SK-N-SH (cell line): Measurements from ENCODE around the gene PRKAR1A.

Source experiments
- CTCF ChIP-seq: fragments of 200-600 bp; sonication (generic); IDR thresholded peaks from 2 replicates; pipeline ENCODE4 v1.6.1; 2017; ENCODE audit warnings: antibody characterized with exemption, mild to moderate bottlenecking, moderate library complexity
- ELF1 ChIP-seq: IDR thresholded peaks from 2 replicates; pipeline ENCODE4 v1.4.0; 2012
- EP300 ChIP-seq, 2 experiments: IDR thresholded peaks; 2 replicates each; pipeline versions ENCODE4 v1.4.0 to v1.6.1; 2012; ENCODE audit warnings: borderline replicate concordance in 1 of 2, low read depth in 1 of 2, low read length in 1 of 2
- FOSL2 ChIP-seq: IDR thresholded peaks from 2 replicates; pipeline ENCODE4 v1.4.0; 2012; ENCODE audit warnings: low read depth, mild to moderate bottlenecking, moderate library complexity, borderline replicate concordance
- GABPA ChIP-seq: IDR thresholded peaks from 2 replicates; pipeline ENCODE4 v1.4.0; 2012; ENCODE audit warnings: low read depth, mild to moderate bottlenecking
- MEF2A ChIP-seq: IDR thresholded peaks from 2 replicates; pipeline ENCODE4 v1.4.0; 2012; ENCODE audit warnings: low read depth, borderline replicate concordance
- NFIC ChIP-seq: IDR thresholded peaks from 2 replicates; pipeline ENCODE4 v1.4.0; 2012; ENCODE audit warnings: borderline replicate concordance
- RAD21 ChIP-seq: IDR thresholded peaks from 2 replicates; pipeline ENCODE4 v1.6.1; 2012; ENCODE audit warnings: mild to moderate bottlenecking, low read length
- REST ChIP-seq: IDR thresholded peaks from 2 replicates; pipeline ENCODE4 v1.6.1; 2012; ENCODE audit warnings: mild to moderate bottlenecking, low read depth, low read length, moderate library complexity
- RFX5 ChIP-seq: IDR thresholded peaks from 2 replicates; pipeline ENCODE4 v1.6.1; 2012; ENCODE audit warnings: mild to moderate bottlenecking, improper control_type of control experiment, low read length
- RXRA ChIP-seq: IDR thresholded peaks from 2 replicates; pipeline ENCODE4 v1.4.0; 2012; ENCODE audit warnings: low read depth, mild to moderate bottlenecking, borderline replicate concordance
- USF2 ChIP-seq: fragments of 150-350 bp; IDR thresholded peaks from 2 replicates; pipeline ENCODE4 v1.6.1; 2017; ENCODE audit warnings: antibody characterized with exemption, low read length, low read depth, borderline replicate concordance

- TF ChIP-seq REST, result no peak
- TF ChIP-seq NFIC, result no peak
- no peak for TF ChIP-seq FOSL2
- no peak for TF ChIP-seq CTCF
- no peak for TF ChIP-seq ELF1
- no peak for TF ChIP-seq MEF2A
- TF ChIP-seq GABPA, result no peak
- no peak for TF ChIP-seq RAD21
- TF ChIP-seq RXRA, result no peak
- TF ChIP-seq USF2, result no peak
- no peak for TF ChIP-seq EP300 (IDR thresholded peaks at IDR 0.05; ENCODE audit: borderline replicate concordance in 1 of 2, low read depth in 1 of 2, low read length in 1 of 2)
- TF ChIP-seq RFX5, result no peak
Measured at GRCh38 chr17:68559316-68559715, 47.1 kb downstream of the PRKAR1A start.
